Upper lobe of left lung (tissue), 6 donors: ENCODE measurements around the gene S100A5. TPM values are rescaled to one million over a fixed set of nuclear protein-coding genes. Genes with fewer than 3 reads are reported as not detected.
A peak's percentile ranks its signal among the peaks of the same experiment; 100 is the strongest.

Experiments used
- ATAC-seq, 2 donors: fragments of 200-7000 bp; cut with Tn5 transposase; one replicate each; pipeline ENCODE4 v1.9.1; 2022; ENCODE audit warnings: mild to moderate bottlenecking in 2 of 2, moderate library complexity in 2 of 2; ENCODE audit not compliant: low FRiP score in 2 of 2
- DNase-seq, 2 donors: peaks; one replicate each; pipeline ENCODE4 v3.0.0-alpha.2; 2019 to 2020
- H3K27ac ChIP-seq, 4 donors: fragments of 200-600 bp; sonication (generic); one replicate each; pipeline ENCODE4 v1.5.1; 2016 to 2019
- H3K27me3 ChIP-seq, 4 donors: fragments of 200-600 bp; sonication (generic); one replicate each; pipeline ENCODE4 v1.5.1; 2017 to 2019
- H3K36me3 ChIP-seq, 4 donors: fragments of 200-600 bp; sonication (generic); one replicate each; pipeline ENCODE4 v1.5.1; 2016 to 2019
- H3K4me1 ChIP-seq, 4 donors: fragments of 200-600 bp; sonication (generic); one replicate each; pipeline ENCODE4 v1.5.1; 2018 to 2019
- H3K4me3 ChIP-seq, 4 donors: fragments of 200-600 bp; sonication (generic); one replicate each; pipeline ENCODE4 v1.5.1; 2017 to 2019; ENCODE audit warnings: mild to moderate bottlenecking in 2 of 4, moderate library complexity in 1 of 4
- H3K9me3 ChIP-seq, 4 donors: fragments of 200-600 bp; sonication (generic); one replicate each; pipeline ENCODE4 v1.5.1; 2018 to 2019
- EP300 ChIP-seq, 4 donors: sonication (generic); formaldehyde crosslinking; IDR thresholded peaks; one replicate each; pipeline ENCODE4 v1.5.1; 2017; ENCODE audit warnings: antibody characterized with exemption in 4 of 4, control low read depth in 2 of 4
- POLR2A ChIP-seq, 4 donors: fragments of 450-650 bp; IDR thresholded peaks; one replicate each; pipeline ENCODE4 v1.5.1; 2016 to 2017; ENCODE audit warnings: antibody characterized with exemption in 4 of 4, mild to moderate bottlenecking in 2 of 4
- POLR2AphosphoS5 ChIP-seq, 2 donors: sonication (generic); formaldehyde crosslinking; IDR thresholded peaks; one replicate each; pipeline ENCODE4 v1.5.1; 2017; ENCODE audit warnings: antibody characterized with exemption in 2 of 2
- WGBS, 2 donors: methylation state at CpG; one replicate each; pipeline ENCODE4 v1.1.5; 2017 to 2018; 5-methylcytosine and 5-hydroxymethylcytosine counted together
- total RNA-seq, 6 donors: library from RNA; depleted of rRNA in 4 of 6; stranded (reverse); fragments of >200 nt in 4 of 6; gene quantifications; one replicate each; pipeline versions ENCODE4 v1.1.0 to v1.2.1, GENCODE V29; 2016 to 2021
- TF ChIP-seq, protein P1 (sequence below), 6 experiments: fragments of 450-650 bp in 4 of 6; fragments of 200-600 bp in 2 of 6; sonication (generic) in 2 of 6; IDR thresholded peaks; one replicate each; pipeline ENCODE4 v1.5.1; 2016 to 2019; ENCODE audit warnings: antibody characterized with exemption in 6 of 6
- donor health status: DM: no; HTN: no; CAD: no; lungs with moderate emphysema.
- donor health status: DM: no; HTN: yes; CAD: no; lungs with severe emphysema.

The S100A5 gene
- total RNA-seq, 6 donors from 2014 or later, result not detected

DNA sequence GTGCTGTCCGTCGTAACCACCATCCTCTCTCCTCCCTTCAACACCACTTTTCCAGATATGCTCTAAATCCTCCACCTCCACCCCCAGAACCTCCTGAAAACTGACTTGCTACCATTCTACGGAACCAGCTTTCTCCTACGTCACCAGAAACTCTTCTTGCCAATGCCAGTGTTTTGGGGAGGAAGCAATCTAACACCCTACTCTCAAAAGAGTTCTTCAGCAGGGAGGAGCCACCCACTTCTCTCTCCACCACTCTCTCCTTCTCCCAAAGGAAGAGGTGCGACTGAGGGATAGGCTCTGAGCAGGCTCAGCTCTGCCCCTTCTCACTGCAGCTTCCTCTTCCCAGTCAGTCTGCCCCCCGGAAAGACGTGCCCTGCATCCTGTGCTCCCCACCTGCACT is 31.0 kb upstream of the S100A5 start:
- 72% methylated on average over 7 of the region's 7 CpGs for WGBS, 2 donors
- Histone ChIP-seq H3K4me3 (no peak overlapping the region), H3K27me3 (no peaks in the 10 kb centered on the region), H3K4me1 (peaks cover 31 to 47% (median 37%) of the 10 kb centered on the region in 4 donors), H3K27ac (peak overlapping the region in 3 of 4 donors; percentile 60 to 73 (median 73)), H3K9me3 (no peaks in the 10 kb centered on the region), H3K36me3 (no peaks in the 10 kb centered on the region)
- TF ChIP-seq, protein P1, sequence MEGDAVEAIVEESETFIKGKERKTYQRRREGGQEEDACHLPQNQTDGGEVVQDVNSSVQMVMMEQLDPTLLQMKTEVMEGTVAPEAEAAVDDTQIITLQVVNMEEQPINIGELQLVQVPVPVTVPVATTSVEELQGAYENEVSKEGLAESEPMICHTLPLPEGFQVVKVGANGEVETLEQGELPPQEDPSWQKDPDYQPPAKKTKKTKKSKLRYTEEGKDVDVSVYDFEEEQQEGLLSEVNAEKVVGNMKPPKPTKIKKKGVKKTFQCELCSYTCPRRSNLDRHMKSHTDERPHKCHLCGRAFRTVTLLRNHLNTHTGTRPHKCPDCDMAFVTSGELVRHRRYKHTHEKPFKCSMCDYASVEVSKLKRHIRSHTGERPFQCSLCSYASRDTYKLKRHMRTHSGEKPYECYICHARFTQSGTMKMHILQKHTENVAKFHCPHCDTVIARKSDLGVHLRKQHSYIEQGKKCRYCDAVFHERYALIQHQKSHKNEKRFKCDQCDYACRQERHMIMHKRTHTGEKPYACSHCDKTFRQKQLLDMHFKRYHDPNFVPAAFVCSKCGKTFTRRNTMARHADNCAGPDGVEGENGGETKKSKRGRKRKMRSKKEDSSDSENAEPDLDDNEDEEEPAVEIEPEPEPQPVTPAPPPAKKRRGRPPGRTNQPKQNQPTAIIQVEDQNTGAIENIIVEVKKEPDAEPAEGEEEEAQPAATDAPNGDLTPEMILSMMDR (IDR thresholded peaks at IDR 0.05), result no peak
- no peak for TF ChIP-seq POLR2AphosphoS5 (IDR thresholded peaks at IDR 0.05)
- TF ChIP-seq POLR2A (IDR thresholded peaks at IDR 0.05), result no peak
- no peak for TF ChIP-seq EP300 (IDR thresholded peaks at IDR 0.05)
- DNase-seq (no peak), ATAC-seq (no peak)

DNA sequence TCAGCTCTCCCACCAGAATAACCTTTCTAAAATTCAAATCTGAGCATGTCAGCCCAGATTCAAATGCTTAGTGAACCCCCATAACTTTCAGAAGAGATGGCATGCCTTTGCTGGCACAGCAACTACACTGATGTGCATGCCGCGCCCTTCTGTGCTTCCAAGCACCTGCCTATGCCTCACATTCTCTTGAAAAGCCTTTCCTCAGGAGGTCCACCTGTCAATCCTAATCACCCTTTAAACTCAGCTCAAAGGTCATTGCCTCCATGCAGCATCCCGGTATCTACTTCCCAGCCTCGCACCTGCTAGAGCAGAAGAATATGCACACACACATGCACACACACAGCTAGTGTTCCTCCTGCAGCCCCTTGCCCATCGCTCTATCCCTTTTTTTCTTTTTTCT is 30.1 kb upstream of the S100A5 start:
- no peaks in the 10 kb centered on the region for H3K27me3 ChIP-seq
- DNase-seq (no peak), ATAC-seq (no peak)
- H3K9me3 ChIP-seq, result no peaks in the 10 kb centered on the region
- WGBS, 2 donors, result 92 to 95% methylated on average over 5 of the region's 5 CpGs
- H3K4me3 ChIP-seq, result no peak overlapping the region
- H3K4me1 ChIP-seq, result peaks cover 37 to 56% (median 44%) of the 10 kb centered on the region in 4 donors
- no peaks in the 10 kb centered on the region for H3K36me3 ChIP-seq
- no peak for TF ChIP-seq POLR2AphosphoS5 (IDR thresholded peaks at IDR 0.05)
- no peak overlapping the region for H3K27ac ChIP-seq

DNA sequence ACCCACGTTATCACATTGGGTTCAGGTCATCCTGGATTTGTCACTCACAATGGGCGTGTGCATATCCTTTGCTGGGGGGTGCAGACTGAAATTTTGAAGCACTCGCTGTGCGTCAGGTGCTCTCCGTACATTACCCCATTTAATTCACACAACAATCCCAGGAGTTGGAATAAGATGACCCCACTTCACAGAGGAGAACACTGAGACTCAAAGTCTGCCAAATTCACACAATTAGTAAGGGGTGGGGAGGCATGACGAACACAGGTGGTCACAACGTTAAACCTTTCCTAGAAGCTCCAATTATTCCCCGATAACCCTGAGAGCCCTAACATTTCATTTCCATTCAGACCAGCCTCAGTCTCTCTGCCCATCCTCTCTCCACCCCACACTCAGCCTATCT is 28.7 kb upstream of the S100A5 start:
- H3K4me1 ChIP-seq, result peaks cover 48 to 70% (median 56%) of the 10 kb centered on the region in 4 donors
- WGBS, 2 donors, result 87 to 90% methylated on average over 8 of the region's 8 CpGs
- TF ChIP-seq POLR2A (IDR thresholded peaks at IDR 0.05), result no peak
- TF ChIP-seq EP300 (IDR thresholded peaks at IDR 0.05), result no peak
- TF ChIP-seq, protein P1 (IDR thresholded peaks at IDR 0.05), result no peak

DNA sequence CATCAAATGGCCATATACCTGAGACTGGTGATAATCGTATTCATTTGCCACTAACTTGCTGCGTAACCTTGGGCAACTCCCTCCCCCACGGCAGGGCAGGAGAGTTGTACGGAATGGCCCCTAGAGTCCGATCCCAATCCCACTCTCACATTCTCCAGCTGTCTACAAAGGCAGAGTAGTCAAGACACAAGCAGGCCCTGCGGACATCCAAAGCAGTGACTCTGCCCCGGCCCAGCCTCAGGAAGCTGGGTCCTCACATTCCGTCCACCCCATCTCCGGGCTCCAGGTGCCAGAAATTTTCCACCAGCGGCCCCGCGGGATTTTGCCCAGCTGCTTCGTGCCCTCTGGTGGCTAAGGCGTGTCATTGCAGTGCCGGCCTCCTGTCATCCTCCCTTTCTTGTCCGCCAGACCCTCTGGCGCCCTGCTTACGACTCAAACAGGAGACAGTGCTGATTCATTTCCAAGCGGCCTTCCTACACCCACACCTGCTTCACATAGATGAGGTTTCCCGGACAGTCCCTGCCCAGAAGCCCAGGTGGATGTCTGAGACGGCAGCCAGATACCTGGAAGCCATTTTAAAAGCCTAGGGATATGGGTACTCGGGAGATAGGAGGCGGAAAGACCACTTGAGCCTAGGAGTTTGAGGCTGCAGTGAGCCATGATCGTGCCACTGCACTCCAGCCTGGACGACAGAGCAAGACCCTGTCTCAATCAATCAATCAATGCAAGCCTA is 27.8 kb upstream of the S100A5 start:
- no peaks in the 10 kb centered on the region for H3K9me3 ChIP-seq
- peak; percentile 37 to 74 for TF ChIP-seq POLR2AphosphoS5 (IDR thresholded peaks at IDR 0.05)
- TF ChIP-seq, protein P1 (IDR thresholded peaks at IDR 0.05), result peak; percentile 97 to 99 (median 99)
- peak in 3 of 4 donors; percentile 10 to 30 (median 21) for TF ChIP-seq POLR2A (IDR thresholded peaks at IDR 0.05)
- no peak for TF ChIP-seq EP300 (IDR thresholded peaks at IDR 0.05)
- peak overlapping the region; percentile 95 to 99 (median 96) for H3K27ac ChIP-seq
- peaks cover 48 to 69% (median 58%) of the 10 kb centered on the region in 4 donors for H3K4me1 ChIP-seq
- H3K27me3 ChIP-seq, result no peaks in the 10 kb centered on the region
- 16 to 31% methylated on average over 13 to 25 of the region's 25 CpGs for WGBS, 2 donors
- peak; percentile 86 to 95 for DNase-seq
- peak overlapping the region in 2 of 4 donors; percentile 25 to 30 for H3K4me3 ChIP-seq
- H3K36me3 ChIP-seq, result no peaks in the 10 kb centered on the region
- ATAC-seq, result peak; percentile 56 to 70

More for the DNA sequence above, 28.7 kb upstream of the S100A5 start:
- Histone ChIP-seq H3K9me3 (no peaks in the 10 kb centered on the region), H3K27me3 (no peaks in the 10 kb centered on the region), H3K36me3 (no peaks in the 10 kb centered on the region), H3K4me3 (no peak overlapping the region), H3K27ac (no peak overlapping the region)
- DNase-seq (no peak), ATAC-seq (no peak)

DNA sequence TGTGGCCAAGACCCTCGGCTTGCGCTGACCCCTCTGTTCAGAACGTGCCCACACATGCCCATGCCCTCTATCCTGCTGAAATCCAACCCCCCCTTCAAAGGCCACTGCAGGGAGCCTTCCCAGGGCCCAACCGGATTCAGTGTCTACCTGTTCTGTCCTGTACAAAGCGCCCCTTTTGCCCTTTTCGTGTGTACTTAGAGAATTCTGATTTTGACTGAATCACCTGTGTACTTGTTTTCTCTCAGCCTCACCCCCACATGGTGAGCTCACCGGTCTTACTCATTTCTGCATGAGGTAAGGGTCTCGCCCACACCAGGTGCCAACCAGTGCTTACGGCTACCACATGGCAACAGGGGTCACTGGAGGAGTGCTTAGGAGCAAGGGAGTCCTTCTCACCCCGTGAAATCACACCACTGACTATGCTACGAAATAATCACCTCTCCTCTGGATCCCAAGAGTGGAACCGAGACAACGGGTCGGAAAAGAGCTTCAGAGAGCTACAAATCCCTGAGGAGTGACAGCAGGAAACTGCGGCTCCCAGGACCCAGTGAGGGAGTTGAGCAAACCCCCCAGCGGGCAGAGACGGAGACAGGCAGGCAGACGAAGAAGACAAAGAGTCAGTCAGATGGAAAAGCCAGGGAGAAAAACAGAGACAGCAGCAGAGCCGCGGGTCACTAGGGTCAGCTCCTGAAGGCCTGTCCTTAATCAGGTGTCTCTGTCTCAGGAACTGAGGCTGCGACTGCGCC is 27.1 kb upstream of the S100A5 start:
- H3K27me3 ChIP-seq, result no peaks in the 10 kb centered on the region
- no peaks in the 10 kb centered on the region for H3K36me3 ChIP-seq
- peak overlapping the region in 2 of 4 donors; percentile 25 to 30 for H3K4me3 ChIP-seq
- no peak for DNase-seq
- peak overlapping the region; percentile 95 to 99 (median 96) for H3K27ac ChIP-seq
- TF ChIP-seq, protein P1 (IDR thresholded peaks at IDR 0.05), result no peak
- no peak for TF ChIP-seq EP300 (IDR thresholded peaks at IDR 0.05)
- TF ChIP-seq POLR2A (IDR thresholded peaks at IDR 0.05), result no peak
- no peak for TF ChIP-seq POLR2AphosphoS5 (IDR thresholded peaks at IDR 0.05)
- H3K4me1 ChIP-seq, result peaks cover 41 to 62% (median 53%) of the 10 kb centered on the region in 4 donors
- no peak for ATAC-seq
- no peaks in the 10 kb centered on the region for H3K9me3 ChIP-seq
- 76 to 78% methylated on average over 21 to 22 of the region's 22 CpGs for WGBS, 2 donors
